GM13977 (cell line): ENCODE data around the gene KCNMA1.

Experiments
- DNase-seq: peaks from one replicate; pipeline ENCODE4 v3.0.0; 2012; ENCODE audit warnings: low spot score
- CTCF ChIP-seq: IDR thresholded peaks from 2 replicates; pipeline ENCODE4 v1.5.1; 2012; ENCODE audit warnings: mild to moderate bottlenecking, control low read depth; ENCODE audit not compliant: insufficient read depth; ENCODE audit errors: extremely low read depth, missing control alignments
- in situ Hi-C: fragments of 300-500 bp; cut with MboI; formaldehyde crosslinking; loops from one replicate; pipeline ENCODE4 v1.12.0; 2022; ENCODE audit warnings: low sequenced_read_pairs, low pct_unique_long_range_greater_than_20kb, mixed read lengths, inconsistent platforms; ENCODE audit not compliant: unreplicated experiment

KCNMA1 gene

DNA sequence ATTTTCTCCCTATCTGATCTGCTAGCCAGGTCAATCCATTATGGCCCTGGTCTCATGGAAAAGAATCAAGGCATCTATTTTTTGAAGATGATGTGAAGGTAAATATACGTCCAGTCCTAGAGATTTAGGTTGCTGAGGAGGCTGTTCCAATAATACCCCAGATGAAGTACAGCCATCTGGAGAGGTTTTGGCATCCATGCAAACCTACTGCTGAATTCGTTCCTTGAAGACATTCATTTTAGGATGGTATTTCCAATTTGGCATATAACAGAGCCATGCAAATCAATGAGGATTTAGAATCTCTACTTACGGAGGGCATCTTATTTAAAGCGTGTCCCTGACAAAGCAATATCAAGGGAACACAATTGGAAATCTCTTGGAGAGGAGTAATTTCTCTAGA lies 465.5 kb downstream of the KCNMA1 start:
- DNase-seq, result no peak
- in situ Hi-C loops, result loop anchor here (5.0 kb wide), 1 partner anchor 470 kb away; no protein-coding TSS in a partner anchor
- no peak for TF ChIP-seq CTCF

GRCh38 chr10:77168861-77169260 lies 468.7 kb downstream of the KCNMA1 start:
- DNase-seq, result no peak
- in situ Hi-C loops, result no loop called here
- TF ChIP-seq CTCF, result no peak

DNA sequence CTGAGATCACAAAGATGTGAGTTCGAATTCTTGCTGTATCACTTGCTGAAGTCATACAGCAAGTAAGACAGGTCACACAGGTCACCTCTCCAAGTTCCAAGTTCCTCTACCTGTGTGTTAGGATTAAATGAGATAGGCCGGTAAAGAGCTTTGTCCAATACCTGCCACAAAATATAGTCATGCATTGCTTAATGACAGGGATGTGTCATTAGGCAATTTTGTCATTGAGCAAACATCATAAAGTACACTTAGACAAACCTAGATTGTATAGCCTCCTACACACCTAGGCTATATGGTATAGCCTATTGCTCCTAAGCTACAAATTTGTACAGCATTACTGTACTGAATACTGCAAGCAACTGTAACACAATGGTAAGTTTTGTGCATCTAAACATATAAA lies 469.4 kb downstream of the KCNMA1 start:
- in situ Hi-C loops, result no loop called here
- DNase-seq, result no peak
- no peak for TF ChIP-seq CTCF

DNA sequence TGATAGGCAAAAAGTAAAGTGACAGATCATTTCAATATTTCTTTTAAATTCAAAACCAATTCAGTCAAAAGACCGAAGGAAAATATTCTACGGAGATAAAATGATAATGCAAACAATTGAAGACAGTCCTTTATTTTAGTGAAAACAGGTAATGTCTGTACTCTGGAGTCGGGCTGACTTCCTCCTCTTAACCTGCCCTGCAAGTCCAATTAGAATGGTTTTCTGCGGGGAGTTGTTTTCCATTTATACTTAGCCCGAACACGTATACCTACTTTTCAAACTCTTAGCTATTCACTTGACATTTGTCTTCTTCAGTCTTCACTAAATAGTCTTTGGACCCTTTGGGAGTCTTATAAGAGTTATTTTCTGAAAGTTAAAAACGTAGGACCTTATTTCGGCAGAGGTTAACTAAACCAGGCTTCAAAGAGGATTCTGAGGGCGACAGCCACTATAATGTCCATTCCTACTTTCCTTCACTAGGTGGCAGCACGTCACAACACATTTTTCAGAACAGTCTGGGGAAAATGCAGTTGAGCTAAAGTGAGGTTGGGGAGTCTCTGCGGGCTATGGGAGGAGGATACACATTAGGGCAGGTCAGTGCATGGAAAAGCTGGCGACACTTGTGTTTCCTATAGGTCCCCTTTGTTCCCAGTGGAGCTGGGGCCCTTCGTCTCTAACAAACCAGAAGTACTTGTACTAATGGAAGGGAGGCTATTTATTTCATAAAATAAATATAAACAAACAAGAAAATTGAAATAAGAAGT lies 472.0 kb downstream of the KCNMA1 start:
- DNase-seq, result peak; percentile 20
- in situ Hi-C loops, result no loop called here
- TF ChIP-seq CTCF, result peak; percentile 84

DNA sequence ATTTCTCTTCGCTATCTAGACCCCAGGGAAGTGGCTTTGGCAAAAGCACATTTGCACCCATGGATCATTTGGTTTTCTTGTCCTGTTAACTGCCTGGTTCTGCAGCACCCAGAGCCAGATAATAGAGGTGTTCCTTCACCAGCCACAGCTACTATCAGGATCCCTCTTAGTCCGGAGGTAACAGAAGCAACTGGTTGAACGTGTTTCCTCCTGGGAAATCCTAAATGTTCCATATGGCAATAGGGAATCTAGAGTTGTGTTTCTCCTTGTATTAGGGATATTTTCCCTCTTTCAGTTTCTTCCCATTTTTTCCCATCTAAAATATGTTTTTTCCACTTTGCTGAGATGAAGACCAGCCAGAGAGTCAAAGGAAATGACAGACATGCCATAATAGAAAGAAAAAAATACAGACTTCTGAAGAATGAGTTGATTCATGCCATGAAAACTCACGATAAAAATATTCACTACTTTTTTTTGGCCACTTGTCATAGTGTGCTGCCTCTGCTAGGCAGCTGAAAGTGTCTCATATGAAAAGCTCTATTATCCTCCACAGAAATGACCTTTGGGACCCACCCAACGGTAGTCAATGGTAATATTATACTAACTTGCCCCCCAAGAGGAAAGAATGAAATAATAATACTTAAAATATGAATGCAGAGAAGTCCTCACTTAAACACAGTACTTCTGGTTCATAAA lies 472.8 kb downstream of the KCNMA1 start:
- TF ChIP-seq CTCF, result no peak
- DNase-seq, result no peak
- in situ Hi-C loops, result no loop called here

DNA sequence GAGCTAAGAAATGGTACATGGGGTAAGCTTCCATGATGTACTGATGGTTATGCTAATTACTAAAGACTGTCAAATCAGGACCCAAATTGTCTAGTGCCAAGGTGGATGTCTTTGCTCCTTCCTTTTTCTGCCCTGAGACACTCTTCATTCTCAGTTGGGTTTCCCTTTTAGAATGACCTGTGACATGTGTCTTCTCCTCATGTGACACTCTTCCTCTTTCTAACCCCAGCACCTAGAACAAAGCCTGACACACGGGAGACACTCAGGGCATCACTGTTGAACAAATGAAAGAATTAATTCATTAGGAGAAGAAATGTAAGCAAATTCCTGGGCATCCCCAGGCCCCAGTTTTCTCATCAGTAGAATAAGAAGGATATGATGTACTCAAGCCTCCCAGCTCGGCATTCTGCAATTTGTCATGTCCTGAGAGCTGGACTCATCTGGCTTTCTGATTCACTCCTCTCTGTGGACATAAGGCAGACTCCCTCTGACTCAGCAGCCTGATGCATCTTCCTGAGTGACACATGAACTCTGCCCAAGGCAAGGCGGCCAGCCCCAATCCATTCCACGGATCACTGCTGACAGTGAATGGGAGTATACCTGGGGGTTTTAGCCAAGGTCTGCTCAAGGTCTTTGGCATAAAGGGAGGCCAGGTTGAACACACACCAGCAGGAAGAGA lies 473.8 kb downstream of the KCNMA1 start:
- in situ Hi-C loops, result no loop called here
- no peak for TF ChIP-seq CTCF
- DNase-seq, result no peak
